Activated CD4-positive, alpha-beta T cell treated with anti-CD3 and anti-CD28 coated beads, Interleukin-10, Interleukin-2, amounts not matched to agents 100 ng/mL and 50 ng/mL, durations not matched to agents 16 hours and 8 hours (primary cell): ENCODE results near the gene WFDC1.
"Not testable (repeated sequence)": the region's sequence is repeated elsewhere in the genome, so short reads cannot be mapped to it uniquely, and the experiment has no call there.

Source experiments
- DNase-seq: peaks from one replicate; pipeline ENCODE4 v3.0.0-alpha.2; 2020

WFDC1 gene

DNA sequence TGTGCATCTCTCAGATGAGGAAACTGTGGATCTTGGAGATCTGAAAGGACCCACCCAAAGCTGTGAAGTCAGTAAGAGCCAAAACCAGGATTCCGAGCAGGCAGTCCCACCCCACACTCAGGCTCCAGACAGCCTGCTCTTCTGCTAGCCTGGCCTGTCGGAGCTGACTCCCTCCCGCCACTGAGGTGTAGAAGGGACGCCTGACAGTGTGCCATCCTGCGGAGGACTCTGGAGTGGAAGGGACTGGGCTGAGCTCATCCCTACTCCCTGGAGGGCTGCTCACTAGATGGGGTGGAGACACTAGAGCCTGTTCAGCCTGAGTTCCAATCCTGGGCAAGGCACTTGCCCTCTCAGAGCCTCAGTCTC, 36.0 kb downstream of the WFDC1 start:
- no peak for DNase-seq

DNA sequence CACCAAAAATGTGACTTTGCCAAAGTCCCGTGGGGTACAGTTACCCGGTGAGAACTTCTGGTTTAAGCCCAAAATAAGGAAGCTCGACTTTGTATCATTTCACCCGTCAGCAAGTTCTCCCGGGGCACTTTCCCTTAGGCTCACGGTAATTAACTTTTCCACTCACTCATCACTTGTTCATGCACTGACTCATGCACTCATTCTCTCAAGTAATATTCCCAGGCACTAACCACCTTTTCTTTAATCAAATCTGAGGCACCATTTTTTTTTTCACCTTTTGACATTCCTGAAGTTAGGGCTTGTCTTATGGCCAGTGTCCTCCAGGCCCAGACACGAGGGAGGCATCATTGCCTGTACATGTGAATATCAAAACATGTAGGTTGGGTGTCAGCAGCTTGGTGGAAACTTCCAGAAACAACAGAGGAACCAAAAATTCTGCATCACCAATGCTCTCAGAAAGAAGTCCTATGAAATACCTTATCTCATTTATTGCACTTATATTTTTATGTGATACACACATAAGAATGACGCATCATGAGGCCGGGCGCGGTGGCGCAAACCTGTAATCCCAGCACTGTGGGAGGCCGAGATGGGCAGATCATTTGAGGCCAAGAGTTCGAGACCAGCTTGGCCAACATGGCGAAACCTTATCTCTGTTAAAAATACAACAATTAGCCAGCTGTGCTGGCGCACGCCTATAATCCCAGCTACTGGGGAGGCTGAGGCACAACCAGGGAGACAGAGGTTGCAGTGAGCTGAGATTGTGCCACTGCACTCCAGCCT, 37.5 kb downstream of the WFDC1 start:
- DNase-seq, result no peak

DNA sequence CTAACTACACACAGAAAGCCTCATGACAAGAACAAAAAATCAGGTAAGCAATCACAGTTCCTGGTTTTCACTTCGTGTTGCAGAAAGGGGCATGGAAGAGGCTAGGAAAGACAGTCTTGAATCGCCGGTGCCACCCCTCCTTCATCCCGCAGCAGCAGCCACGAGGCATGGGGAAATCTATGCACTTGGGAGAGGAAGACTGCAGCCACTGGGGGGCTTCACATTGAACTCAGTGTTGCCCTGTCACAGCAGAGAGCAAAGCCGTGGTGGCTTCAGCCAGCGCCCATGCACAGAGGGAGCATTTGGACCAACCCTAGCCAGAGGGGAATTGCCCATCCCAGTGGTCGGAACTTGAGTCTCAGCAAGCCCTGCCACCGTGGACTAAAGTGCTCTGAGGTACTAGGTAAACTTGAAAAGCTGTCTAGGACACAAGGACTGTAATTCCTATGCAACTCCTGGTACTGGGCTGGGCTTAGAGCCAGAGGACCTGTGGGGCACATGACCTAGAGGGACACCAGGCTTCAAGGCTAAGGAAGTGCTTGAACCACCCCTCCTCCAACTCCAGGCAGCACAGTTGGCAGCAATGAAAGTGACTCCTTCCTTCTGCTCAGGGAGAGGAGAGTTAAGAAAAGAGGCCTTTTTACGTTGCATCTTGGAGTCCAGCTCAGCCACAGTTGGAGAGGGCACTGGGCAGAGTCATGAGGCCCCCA, 38.5 kb downstream of the WFDC1 start:
- no peak for DNase-seq

- DNase-seq, result no peak
Observed at GRCh38 chr16:84334058-84334457, 39.4 kb downstream of the WFDC1 start.

GRCh38 chr16:84334482-84334881, 39.8 kb downstream of the WFDC1 start:
- DNase-seq, result no peak

GRCh38 chr16:84337236-84337635, 42.6 kb downstream of the WFDC1 start:
- DNase-seq, result not testable (repeated sequence)

- no peak for DNase-seq
Observed at GRCh38 chr16:84339311-84339710, 44.6 kb downstream of the WFDC1 start.

GRCh38 chr16:84339766-84340165, 45.1 kb downstream of the WFDC1 start:
- no peak for DNase-seq

DNA sequence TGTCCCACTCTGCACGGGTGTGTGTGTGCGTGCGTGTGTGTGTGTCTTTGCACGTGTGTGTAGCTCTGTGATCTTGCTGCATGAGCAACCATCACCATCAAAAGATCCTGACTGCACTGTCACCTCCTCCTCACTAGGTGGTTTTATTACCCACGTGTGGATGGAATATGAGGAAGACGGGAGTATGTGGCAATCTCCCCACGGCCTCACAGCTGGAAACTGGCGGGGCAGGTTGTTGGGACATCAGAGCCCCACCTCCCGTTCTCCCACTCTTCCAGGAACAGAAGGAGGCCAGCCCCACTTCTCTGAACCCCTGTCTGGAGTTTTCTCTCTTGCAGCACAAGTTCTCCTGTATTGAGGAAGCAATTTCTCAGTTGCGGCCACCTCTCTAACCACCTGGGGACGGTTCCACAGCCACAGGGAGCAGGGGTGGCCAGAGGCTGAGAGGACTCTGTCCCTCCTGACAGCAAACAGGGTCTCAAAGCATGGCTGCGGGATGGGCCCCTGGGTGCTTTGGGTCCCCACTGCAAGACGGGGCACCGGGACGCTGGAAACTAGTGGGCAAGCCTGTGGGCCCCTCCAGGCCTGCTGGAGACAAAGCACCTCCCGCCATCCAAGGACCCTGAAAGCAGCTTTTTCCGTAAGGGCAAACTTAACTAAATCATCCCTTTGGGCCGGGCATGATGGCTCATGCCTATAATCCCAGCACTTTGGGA, 45.8 kb downstream of the WFDC1 start:
- no peak for DNase-seq

GRCh38 chr16:84341528-84342295, 47.0 kb downstream of the WFDC1 start:
- no peak for DNase-seq

GRCh38 chr16:84343800-84344199, 49.1 kb downstream of the WFDC1 start:
- DNase-seq, result not testable (repeated sequence)

DNA sequence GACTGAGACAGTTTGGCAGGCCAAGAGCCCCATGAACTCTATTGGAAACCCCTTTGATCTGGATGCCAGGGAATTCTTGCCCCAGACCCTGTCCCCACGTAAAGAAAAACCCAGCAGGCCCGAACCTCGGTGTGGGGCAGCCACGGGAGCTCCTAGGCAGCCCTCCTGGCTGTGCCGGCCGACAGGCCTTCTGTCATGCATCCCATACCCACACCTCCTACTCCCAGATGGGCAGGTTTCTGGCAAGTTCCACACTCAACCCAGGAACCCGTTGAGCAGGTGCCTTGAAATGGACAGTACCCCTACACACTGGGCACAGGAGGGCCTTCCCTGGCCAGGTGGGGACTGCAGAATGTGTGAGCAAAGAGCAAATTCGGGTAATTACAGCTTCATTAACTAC, 50.1 kb downstream of the WFDC1 start:
- DNase-seq, result no peak

DNA sequence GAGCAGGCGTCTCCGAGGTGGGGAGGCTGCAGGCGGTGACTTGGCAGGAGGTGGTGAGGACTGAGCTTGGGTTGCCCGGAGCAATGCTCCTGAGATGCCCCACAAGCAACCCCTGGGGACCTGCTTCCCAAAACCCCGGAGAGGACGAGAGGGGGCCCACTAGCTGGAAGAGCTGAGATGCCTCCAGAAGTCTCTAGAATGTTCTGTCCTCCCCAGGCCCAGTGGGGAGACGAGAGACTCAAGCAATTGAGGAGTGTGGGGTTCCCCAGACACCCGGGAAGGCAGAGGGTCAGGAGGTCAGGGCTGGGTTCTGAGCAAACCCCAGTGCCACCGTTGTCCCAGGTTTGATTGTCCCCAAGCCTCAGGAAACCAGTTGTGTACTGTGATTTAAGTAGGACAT, 52.5 kb downstream of the WFDC1 start:
- DNase-seq, result no peak

DNA sequence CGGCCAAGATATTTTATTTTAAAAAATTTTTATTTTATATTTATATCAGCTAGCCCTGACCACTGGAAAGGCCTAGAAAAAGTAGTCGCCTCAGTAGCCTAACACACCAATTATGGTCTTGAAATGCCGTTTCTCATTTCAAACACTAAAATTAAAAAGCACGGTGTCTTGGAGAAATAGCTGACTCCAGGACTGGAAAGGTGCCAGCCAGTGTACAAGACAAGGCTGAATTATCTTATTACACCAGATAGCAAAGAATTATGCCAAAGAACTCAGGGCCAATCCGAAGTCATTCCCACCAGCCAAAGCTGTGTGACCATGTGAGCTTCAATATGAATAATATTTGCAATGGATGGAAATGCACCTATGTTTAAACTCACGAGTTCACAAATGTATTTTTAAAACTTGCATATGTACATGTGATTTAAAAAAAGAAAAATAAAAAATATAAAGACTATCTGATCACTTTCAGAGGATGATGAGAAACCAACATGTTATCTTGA, 53.8 kb downstream of the WFDC1 start:
- DNase-seq, result no peak

- no peak for DNase-seq
Observed at GRCh38 chr16:84349862-84350684, 55.4 kb downstream of the WFDC1 start.

DNA sequence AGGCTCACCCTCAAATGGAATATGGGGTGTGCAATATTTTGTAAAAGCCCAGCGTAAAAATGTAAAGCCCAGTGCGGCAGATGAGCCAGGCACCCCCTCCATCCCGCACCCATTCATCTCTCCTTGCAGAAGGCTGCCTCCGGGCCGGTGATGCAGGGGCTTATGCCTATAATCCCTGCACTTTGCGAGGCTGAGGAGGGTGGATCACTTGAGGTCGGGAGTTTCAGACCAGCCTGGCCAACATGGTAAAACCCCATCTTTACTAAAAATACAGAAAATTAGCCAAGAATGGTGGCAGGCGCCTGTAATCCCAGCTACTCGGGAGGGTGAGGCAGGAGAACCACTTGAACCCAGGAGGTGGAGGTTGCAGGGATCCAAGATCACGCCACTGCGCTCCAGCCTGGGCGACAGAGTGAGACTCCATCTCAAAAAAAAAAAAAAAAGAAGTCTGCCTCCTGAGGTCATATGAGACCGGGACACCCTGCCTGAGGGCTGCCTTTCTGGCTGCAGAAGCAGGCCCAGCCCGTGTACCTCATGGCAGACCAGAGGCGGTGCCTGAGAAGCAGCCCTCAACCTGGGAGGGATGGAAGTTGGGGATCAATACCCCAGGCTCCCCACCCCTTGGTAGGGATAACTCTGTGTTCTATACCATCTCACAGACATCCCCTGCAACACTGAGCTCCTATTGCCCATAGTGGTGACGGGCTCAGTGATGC, 56.2 kb downstream of the WFDC1 start:
- DNase-seq, result no peak

GRCh38 chr16:84351630-84352029, 57.0 kb downstream of the WFDC1 start:
- DNase-seq, result no peak

GRCh38 chr16:84354306-84354705, 59.6 kb downstream of the WFDC1 start:
- no peak for DNase-seq

DNA sequence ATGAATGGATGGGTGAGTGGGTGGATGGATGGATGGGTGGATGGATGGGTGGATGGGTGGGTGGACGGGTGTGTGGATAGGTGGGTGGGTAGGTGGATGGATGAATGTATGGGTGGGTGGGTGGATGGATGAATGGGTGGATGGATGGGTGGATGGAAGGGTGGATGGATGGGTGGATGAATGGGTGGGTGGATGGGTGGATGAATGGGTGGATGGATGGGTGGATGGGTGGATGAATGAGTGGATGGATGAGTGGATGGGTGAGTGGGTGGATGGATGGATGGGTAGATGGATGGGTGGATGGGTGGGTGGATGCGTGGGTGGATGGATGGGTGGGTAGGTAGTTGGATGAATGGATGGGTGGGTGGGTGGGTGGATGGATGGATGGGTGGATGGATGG, 60.5 kb downstream of the WFDC1 start:
- no peak for DNase-seq

- DNase-seq, result no peak
Observed at GRCh38 chr16:84356176-84356575, 61.5 kb downstream of the WFDC1 start.

DNA sequence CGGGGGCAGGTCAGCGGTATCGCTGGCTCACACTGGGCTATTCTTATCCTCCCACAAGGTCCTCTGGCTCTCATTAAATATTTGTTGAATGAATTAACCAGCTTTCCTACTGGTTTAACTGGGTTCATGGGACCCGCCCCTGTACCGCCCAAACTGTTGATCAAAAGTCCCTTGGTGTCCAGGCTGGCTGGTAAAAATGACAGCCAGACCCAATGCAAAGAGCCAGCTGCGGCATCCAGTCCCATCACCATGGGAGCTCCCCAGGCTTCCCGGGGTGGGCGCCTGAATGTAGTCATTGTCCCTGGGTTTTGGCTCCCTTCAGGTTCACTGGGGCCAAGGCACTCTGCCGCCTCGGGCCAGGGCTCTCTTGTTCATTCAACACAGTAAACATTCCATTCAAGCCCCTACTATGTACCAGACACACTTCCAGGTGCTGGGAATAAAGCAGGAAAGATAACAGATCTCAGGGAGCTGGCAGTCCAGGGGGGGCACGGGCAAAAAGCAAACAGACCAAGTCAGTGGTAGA, 62.0 kb downstream of the WFDC1 start:
- no peak for DNase-seq
